HG03097 (cell line): Measurements from ENCODE around the gene DOCK2.
"Not testable (repeated sequence)": the region's sequence is repeated elsewhere in the genome, so short reads cannot be mapped to it uniquely, and the experiment has no call there.

Experiments
- ATAC-seq: cut with Tn5 transposase; IDR thresholded peaks from one replicate; pipeline ENCODE4 v1.9.1; 2021; ENCODE audit not compliant: unreplicated experiment, low FRiP score

DOCK2 gene

GRCh38 chr5:169918228-169918627 is 281.2 kb downstream of the DOCK2 start:
- no peak for ATAC-seq

- ATAC-seq, result no peak
Measured at GRCh38 chr5:169920474-169920873, 283.4 kb downstream of the DOCK2 start.

DNA sequence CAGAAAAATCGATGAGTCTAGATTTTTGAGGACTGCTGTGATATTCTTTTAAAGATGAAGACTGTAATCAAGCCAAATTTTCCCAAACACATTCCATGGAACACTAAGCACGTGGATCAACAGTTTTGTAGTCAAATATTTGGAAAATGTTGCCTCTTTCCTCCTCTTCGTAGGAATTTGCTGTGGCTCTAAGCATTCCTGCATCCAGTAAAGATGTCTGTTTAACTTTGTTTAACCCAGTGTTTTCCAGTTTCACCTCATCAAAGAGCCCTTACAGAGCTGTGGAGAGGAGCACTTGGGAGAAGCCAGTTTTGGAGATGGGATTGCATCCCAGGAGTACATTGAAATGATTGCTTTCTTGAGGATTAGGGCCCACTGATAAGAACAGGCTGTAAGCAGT is 284.3 kb downstream of the DOCK2 start:
- ATAC-seq, result no peak

GRCh38 chr5:169921949-169922348 is 284.9 kb downstream of the DOCK2 start:
- ATAC-seq, result no peak

DNA sequence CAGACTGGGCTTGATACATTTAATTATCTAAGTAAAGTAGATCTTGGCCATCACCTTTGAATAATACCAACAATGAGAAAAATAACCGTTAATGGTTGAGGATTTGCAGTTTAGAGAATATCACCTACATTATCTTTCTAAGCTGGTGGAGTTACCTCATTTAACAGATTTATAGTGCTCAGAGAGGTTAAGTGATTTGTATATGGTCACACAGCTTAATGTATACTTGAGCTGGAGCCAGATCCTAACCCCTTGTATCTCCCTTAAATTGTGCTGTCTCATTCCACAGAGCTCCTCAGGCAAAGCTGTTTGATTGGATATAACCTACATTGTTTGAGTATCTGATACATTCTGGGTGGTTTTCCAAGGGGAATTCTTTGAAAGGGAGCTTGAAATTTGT is 285.4 kb downstream of the DOCK2 start:
- no peak for ATAC-seq

DNA sequence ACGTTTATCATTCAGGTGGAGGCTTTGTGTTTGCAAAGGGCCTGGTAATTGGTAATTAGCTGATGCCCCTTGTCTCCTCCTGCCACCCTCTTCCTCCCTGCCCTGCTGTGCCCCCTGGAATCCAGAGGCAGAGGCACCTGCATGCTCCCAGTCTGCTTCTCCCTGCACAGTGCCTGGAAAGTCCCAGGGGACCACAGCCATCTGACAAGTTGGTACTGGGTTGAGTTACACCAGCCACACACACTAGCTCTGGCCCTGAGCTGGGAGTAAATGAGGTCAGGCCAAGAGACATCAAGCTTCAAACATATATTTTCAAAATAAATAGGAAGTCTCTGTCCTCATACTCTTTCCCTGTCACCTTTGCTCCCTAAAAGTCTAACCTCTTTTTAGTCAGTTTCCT is 286.9 kb downstream of the DOCK2 start:
- no peak for ATAC-seq

DNA sequence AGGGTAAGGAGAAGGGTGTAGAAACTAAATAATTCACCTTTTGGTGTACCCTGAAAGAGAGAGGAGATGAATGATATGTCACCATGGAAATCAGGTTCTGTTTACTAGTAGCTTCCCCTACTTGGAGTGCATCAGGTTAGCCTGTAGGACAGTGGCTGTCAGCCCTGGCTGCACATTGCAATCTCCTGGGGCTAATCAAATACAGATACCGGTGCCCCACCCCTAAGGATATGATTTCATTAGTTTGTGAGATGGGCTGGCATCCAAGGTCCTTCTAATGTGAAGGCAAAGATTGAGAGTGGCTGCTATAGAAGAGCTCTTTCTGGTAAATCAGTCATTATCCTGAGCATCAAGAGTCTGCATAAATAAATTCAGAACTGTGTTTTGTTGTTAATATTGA is 296.1 kb downstream of the DOCK2 start:
- no peak for ATAC-seq

DNA sequence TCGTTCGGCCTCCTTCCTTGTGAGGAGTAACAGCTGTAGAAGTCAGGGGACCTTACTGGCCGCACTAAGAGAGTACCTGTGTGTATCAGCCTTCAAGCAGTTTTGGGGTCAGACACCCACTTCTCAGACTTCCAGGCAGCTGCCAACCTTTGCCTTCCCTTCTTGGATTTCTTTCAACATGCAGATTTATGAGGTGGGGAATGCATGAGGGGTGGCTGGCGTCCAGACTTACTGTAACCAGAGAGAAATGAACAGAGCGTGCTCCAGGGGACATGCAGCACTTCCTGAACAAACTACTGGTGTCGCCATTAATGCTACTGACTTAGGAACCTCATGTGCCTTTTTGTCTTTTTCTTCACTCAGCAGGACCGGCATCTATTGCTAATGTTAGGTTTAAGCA is 296.5 kb downstream of the DOCK2 start:
- ATAC-seq, result no peak

- no peak for ATAC-seq
Measured at GRCh38 chr5:169934990-169935389, 297.9 kb downstream of the DOCK2 start.

DNA sequence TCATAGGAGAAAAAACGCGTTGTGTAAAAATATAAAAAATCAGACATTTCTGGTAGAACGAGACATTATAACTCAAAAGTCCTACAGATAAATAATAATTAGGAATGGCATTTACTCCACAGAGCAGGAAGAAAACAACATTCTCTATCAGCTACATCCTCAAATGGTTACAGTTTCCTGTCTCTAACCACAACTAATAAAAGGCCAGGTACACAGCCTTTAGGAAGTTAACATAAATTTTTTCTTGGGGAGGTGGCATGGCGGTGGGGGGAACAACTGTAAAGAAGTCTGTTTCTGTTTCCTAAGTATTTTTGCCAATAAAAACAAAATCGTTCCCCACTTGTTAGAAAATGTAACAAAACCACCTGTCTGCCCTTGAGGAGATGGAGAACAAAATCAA is 298.7 kb downstream of the DOCK2 start:
- ATAC-seq, result no peak

DNA sequence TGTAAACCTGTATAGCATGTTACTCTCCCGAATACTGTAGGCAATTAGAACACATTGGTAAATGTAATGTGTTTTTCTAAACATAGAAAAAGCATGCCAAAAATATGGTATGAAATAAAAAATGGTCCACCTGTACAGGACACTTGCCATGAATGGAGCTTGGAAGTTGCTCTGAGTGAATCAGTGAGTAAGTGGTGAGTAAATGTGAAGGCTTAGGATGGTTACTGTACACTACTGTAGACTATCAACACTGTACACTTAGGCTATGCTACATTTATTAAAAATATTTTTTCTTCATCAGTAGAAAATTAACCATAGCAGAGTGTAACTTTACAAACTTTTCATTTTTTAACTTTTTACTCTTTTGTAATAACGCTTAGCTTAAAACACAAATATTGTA is 301.4 kb downstream of the DOCK2 start:
- ATAC-seq, result no peak

DNA sequence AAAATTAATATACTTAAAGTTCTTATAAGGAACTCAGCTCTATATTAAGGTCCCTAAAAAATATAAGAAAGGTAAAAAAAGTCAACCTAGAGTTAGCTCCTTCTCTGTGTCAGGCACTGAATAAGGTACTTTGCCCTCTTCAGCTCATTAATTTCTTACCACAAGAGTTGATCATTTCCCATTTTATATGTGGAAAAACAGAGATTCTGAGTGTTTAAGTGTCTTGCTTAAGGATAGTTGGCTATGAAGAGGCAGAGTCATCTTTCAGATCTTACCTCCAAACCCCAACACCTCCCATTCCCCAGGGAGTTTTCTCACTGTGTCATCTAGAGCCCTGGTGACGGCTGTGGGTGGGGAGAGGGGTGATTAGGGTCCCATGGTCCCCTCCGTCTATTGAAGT is 302.7 kb downstream of the DOCK2 start:
- no peak for ATAC-seq

DNA sequence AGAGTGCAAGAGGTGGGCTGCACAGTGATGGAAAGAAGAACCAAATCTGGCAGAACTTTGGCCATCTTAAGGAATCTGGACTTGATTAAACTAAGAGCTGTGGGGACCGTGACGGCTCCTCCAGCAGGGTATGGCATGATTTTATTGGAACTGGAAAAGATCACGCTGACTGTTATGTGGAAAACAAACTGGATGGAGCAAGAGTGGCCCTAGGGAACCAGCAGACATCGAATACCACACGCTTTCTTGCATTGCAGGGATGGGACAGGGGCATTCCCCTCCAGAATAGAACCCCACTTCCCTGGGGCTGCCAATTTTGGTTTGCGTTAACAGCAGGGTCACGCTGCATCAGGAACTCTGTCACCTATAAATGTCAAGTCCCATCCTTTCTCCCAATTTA is 304.5 kb downstream of the DOCK2 start:
- ATAC-seq, result no peak

- no peak for ATAC-seq
Measured at GRCh38 chr5:169942181-169942580, 305.1 kb downstream of the DOCK2 start.

GRCh38 chr5:169943026-169943425 is 306.0 kb downstream of the DOCK2 start:
- ATAC-seq, result no peak

DNA sequence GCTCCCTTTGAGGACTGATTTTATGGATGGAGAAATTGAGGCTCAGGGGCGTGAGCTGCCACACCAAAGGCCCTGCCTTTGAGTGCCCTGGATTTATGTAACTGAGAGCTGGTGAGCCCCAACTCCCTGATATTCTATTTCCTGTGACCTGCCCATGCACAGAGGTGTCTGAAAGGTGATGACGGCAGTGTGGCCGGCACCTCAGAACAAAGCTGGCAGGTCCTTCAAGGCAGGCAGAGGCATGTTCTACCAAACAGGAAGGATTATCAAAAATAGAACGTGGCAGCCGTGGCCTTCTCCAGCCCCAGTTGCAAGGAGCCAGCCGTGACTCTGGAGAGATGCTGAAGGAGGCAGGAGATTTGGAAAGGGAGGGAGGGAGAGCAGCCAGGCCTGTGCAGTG is 307.0 kb downstream of the DOCK2 start:
- no peak for ATAC-seq

DNA sequence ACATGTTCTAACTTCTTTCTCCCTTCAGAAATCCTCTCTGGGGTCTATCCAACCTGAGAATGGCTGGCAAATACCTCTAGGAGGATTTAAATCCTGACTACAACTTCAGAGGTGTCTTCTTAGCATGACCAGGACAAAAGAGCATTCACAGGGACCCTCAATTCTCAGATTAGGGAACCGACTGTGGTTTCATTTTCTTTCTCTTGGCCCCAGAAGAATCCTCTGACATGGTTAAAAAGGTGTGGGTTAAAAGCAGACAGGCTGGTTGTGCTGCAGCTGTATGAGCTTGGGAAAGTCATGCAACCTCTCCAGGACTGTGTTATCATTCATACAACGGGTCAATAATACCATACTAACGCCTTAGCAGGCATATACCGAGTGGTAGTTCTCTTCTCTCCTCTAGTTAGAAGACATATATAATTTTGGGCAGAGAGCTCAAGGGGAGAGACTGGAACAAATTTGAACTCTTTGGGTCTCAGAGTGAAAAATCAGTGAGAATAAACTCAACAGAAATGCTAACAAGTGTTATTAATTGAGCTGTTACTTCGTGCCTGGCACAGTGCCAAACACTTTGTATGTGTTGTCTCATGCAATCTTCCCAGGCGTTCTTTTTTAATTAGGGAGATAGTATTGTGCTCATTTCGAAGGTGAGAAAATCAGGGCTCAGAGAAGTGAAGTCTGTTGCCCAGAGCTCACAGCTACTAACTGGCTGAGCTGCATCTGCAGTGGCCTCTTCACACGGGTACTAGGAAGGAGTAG is 308.0 kb downstream of the DOCK2 start:
- no peak for ATAC-seq

GRCh38 chr5:169945831-169946261 is 308.8 kb downstream of the DOCK2 start:
- ATAC-seq, result no peak

DNA sequence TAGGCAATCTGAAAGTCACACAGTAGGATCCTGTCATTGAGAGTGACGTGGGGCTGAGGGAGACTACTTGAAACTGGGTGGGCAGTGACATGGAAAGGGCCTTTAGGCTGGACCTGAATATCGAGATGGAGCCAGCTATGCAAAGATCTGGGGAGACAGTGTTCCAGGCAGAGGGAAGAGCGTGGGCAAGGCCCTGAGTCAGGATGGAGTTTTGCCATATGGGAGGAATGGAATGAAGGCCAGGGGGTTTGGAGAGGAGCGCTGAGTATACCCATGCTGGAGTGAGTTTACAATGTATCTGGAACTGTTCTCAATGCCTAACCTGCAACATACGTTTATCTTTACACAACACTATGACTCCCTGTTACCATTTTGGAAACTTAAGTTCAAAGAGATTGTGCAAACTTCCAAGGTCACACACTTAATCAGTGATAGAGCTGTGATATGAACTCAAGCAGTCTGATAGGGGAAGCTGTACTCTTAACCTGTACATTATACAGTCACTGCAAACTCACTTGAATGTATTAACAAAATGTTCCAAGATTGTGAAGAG is 309.7 kb downstream of the DOCK2 start:
- ATAC-seq, result no peak

DNA sequence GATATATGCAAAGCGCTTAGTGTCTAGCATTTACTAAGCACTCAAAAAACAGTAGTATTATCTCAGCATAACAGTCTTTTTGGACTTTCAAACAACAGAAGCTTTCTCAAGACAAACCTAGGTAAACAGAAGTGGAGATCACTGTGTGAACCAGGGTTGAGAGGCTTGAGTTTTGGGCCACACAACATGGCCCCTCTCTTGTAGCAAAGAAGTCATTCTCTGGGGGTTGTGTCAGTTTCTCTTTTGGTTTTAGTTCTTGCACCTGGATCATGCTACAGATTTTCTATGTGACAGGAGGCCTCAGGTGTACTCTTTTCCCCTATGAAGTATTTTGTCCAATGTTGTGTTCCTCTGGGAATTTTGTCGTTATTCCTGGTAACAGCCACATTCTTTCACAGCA is 313.3 kb downstream of the DOCK2 start:
- no peak for ATAC-seq

DNA sequence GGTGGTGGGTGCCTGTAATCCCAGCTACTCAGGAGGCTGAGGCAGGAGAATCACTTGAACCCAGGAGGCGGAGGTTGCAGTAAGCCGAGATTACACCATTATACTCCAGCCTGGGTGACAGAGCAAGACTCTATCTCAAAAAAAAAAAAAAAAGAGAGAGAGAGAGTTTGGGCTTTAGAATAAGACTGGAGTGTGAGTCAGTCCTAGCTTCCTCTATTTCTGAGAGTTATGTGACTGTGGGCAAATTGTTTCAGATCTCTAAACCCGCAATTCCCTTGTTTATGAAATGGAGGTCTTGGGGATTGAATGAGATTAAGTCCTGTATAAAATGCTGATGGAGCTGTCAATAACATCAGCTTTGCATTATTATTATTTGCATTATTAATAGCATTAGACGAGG is 316.1 kb downstream of the DOCK2 start:
- ATAC-seq, result not testable (repeated sequence)

DNA sequence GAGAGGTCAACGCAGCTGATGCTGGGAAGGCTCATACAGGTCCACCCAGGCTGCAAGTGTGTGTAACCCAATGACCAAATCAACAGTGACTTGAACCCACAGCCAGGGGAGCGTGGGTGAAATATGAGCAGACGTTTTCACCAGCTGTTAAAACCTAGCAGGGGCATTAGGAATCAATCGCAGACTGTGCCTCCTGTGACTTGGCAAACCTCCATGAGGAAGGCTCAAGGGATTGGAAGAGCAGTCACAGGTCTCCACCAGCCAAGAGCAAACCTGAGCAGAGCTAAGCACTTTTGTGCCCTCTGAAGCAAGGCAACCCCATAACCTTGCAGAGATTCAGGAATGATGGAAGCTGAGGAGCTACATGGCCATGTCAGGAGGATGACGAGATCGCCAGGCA is 317.7 kb downstream of the DOCK2 start:
- no peak for ATAC-seq

- no peak for ATAC-seq
Measured at GRCh38 chr5:169956126-169956525, 319.1 kb downstream of the DOCK2 start.
